WTC11 (cell line): ENCODE data around the gene PTGIS. TPM values are rescaled to one million over a fixed set of nuclear protein-coding genes. Genes with fewer than 3 reads are reported as not detected.

ENCODE experiments used
- ATAC-seq: fragments of 200-7000 bp; cut with Tn5 transposase; 2 replicates; pipeline ENCODE4 v1.10.0; 2021; ENCODE audit warnings: mild to moderate bottlenecking, moderate library complexity
- CTCF ChIA-PET: fragments of 300-600 bp; sonication (Branson Sonifier 250); formaldehyde crosslinking; loops from one replicate; lab custom pipeline; 2021; ENCODE audit warnings: antibody characterized with exemption; lab: Charles Lee
- POLR2A ChIA-PET: fragments of 350-600 bp; sonication (Branson Sonifier 250); formaldehyde crosslinking; loops from one replicate; lab custom pipeline; 2021; ENCODE audit warnings: antibody characterized with exemption; lab: Charles Lee
- DNase-seq: peaks from one replicate; pipeline ENCODE4 v3.0.0; 2021; ENCODE audit warnings: low spot score
- H3K27ac Mint-ChIP-seq: 2 replicates; pipeline ENCODE4 v1.8.0; 2021; ENCODE audit warnings: mixed read lengths
- H3K27me3 Mint-ChIP-seq: 2 replicates; pipeline ENCODE4 v1.8.0; 2021; ENCODE audit warnings: low read depth, mild to moderate bottlenecking, moderate library complexity, mixed read lengths
- H3K36me3 Mint-ChIP-seq: 2 replicates; pipeline ENCODE4 v1.8.0; 2021; ENCODE audit warnings: mixed read lengths
- H3K4me1 Mint-ChIP-seq: 2 replicates; pipeline ENCODE4 v1.8.0; 2022; ENCODE audit warnings: mixed read lengths
- H3K4me3 Mint-ChIP-seq: 2 replicates; pipeline ENCODE4 v1.8.0; 2021; ENCODE audit warnings: mild to moderate bottlenecking, moderate library complexity, mixed read lengths
- H3K9me3 Mint-ChIP-seq: 2 replicates; pipeline ENCODE4 v1.8.0; 2021; ENCODE audit warnings: mixed read lengths
- AFF4 ChIP-seq: sonication (generic); formaldehyde crosslinking; IDR thresholded peaks from 2 replicates; pipeline ENCODE4 v1.8.1; 2023; ENCODE audit warnings: mild to moderate bottlenecking, missing genetic modification reagents, borderline replicate concordance
- CDX4 ChIP-seq: fragments of 250-450 bp; sonication (Bioruptor Pico); IDR thresholded peaks from 2 replicates; pipeline ENCODE4 v1.9.0; 2021; ENCODE audit warnings: moderate library complexity, mild to moderate bottlenecking, inconsistent platforms, borderline replicate concordance
- CREB1 ChIP-seq: sonication (generic); formaldehyde crosslinking; IDR thresholded peaks from 2 replicates; pipeline ENCODE4 v1.8.0; 2023; ENCODE audit warnings: mild to moderate bottlenecking, missing genetic modification reagents
- CTCF ChIP-seq: fragments of 200-600 bp; IDR thresholded peaks from 2 replicates; pipeline ENCODE4 v1.8.0; 2022; ENCODE audit warnings: antibody characterized with exemption
- E2F4 ChIP-seq: sonication (generic); formaldehyde crosslinking; IDR thresholded peaks from 2 replicates; pipeline ENCODE4 v1.8.1; 2022; ENCODE audit warnings: low read depth, mild to moderate bottlenecking, moderate library complexity, missing genetic modification reagents, borderline replicate concordance
- ELF4 ChIP-seq: sonication (generic); formaldehyde crosslinking; IDR thresholded peaks from 2 replicates; pipeline ENCODE4 v1.8.1; 2022; ENCODE audit warnings: low read depth, mild to moderate bottlenecking, moderate library complexity, missing genetic modification reagents
- GABPB1 ChIP-seq: sonication (generic); formaldehyde crosslinking; IDR thresholded peaks from 2 replicates; pipeline ENCODE4 v1.8.1; 2023; ENCODE audit warnings: mild to moderate bottlenecking, missing genetic modification reagents
- IRF2 ChIP-seq: sonication (generic); formaldehyde crosslinking; IDR thresholded peaks from 2 replicates; pipeline ENCODE4 v1.8.0; 2022; ENCODE audit warnings: low read depth, missing genetic modification reagents, borderline replicate concordance
- JAZF1 ChIP-seq: fragments of 250-450 bp; sonication (Bioruptor Pico); IDR thresholded peaks from 2 replicates; pipeline ENCODE4 v1.9.0; 2021; ENCODE audit warnings: moderate library complexity, mild to moderate bottlenecking, inconsistent platforms
- NR2C2 ChIP-seq: sonication (generic); formaldehyde crosslinking; IDR thresholded peaks from 2 replicates; pipeline ENCODE4 v1.8.0; 2022; ENCODE audit warnings: mild to moderate bottlenecking, missing genetic modification reagents
- TEAD4 ChIP-seq: sonication (generic); formaldehyde crosslinking; IDR thresholded peaks from 2 replicates; pipeline ENCODE4 v1.8.0; 2022; ENCODE audit warnings: mild to moderate bottlenecking, missing genetic modification reagents
- USF1 ChIP-seq: sonication (generic); formaldehyde crosslinking; IDR thresholded peaks from 2 replicates; pipeline ENCODE4 v1.8.0; 2022; ENCODE audit warnings: mild to moderate bottlenecking, missing genetic modification reagents
- ZMAT4 ChIP-seq: fragments of 250-450 bp; sonication (Bioruptor Pico); IDR thresholded peaks from 2 replicates; pipeline ENCODE4 v1.9.0; 2021; ENCODE audit warnings: mild to moderate bottlenecking
- total RNA-seq: library from RNA; stranded (reverse); gene quantifications from 3 replicates; pipeline ENCODE4 v1.2.3, GENCODE V29; 2021

PTGIS gene
- total RNA-seq, 1 experiment from 2014 or later, result 24.3 TPM

- no peak for TF ChIP-seq ZMAT4 (CRISPR knock-in tag)
Observed at GRCh38 chr20:49539481-49540231, 28.3 kb downstream of the PTGIS start (continued).

GRCh38 chr20:49538950-49539349, 29.0 kb downstream of the PTGIS start:
- Mint-ChIP-seq H3K9me3 (no peaks in the 10 kb centered on the region), H3K27ac (no peak overlapping the region), H3K27me3 (no peaks in the 10 kb centered on the region), H3K4me3 (no peak overlapping the region), H3K4me1 (peaks cover 3% of the 10 kb centered on the region; the same call in 1 of the 2 replicates), H3K36me3 (peaks cover 20% of the 10 kb centered on the region)
- ChIA-PET POLR2A (no interaction called here), CTCF (interaction anchor here (1.4 to 10.6 kb wide), 2 partner anchors 24 to 67 kb away, joined by 4 to 540 read pairs; no protein-coding TSS in a partner anchor)
- TF ChIP-seq USF1 (no peak), AFF4 (CRISPR knock-in tag) (no peak), E2F4 (CRISPR knock-in tag) (no peak), ELF4 (CRISPR knock-in tag) (no peak), IRF2 (CRISPR knock-in tag) (no peak), ZMAT4 (CRISPR knock-in tag) (no peak), TEAD4 (CRISPR knock-in tag) (no peak), NR2C2 (CRISPR knock-in tag) (no peak)
- DNase-seq (no peak), ATAC-seq (no peak)

- ChIA-PET CTCF (interaction anchor here (0.9 to 1.6 kb wide), 4 partner anchors 51 to 311 kb away, joined by 3 to 7 read pairs (median 4); no protein-coding TSS in a partner anchor), POLR2A (interaction anchor here (0.7 kb wide), 1 partner anchor 49 kb away, joined by 3 read pairs; no protein-coding TSS in a partner anchor)
- Mint-ChIP-seq H3K4me3 (no peak overlapping the region), H3K9me3 (no peaks in the 10 kb centered on the region), H3K27ac (no peak overlapping the region), H3K27me3 (no peaks in the 10 kb centered on the region), H3K4me1 (no peaks in the 10 kb centered on the region), H3K36me3 (peaks cover 16% of the 10 kb centered on the region)
- TF ChIP-seq CDX4 (CRISPR knock-in tag) (no peak), GABPB1 (CRISPR knock-in tag) (0 out of 2 replicates have a peak, but pooled peaks have one; percentile 19), JAZF1 (CRISPR knock-in tag) (no peak), CTCF (peak; percentile 81), CREB1 (CRISPR knock-in tag) (no peak)
- DNase-seq (peak; percentile 76), ATAC-seq (peak; percentile 90)
Observed at GRCh38 chr20:49534255-49534712, 33.7 kb downstream of the PTGIS start.
